Activated naive CD8-positive, alpha-beta T cell treated with anti-CD3 and anti-CD28 coated beads, Interleukin-2, amount 10 ng/mL, durations not matched to agents 7 days and 5 days (primary cell): ENCODE data around the gene SUN5. TPM values are rescaled to one million over a fixed set of nuclear protein-coding genes. Genes with fewer than 3 reads are reported as not detected.
"Not testable (repeated sequence)": the region's sequence is repeated elsewhere in the genome, so short reads cannot be mapped to it uniquely, and the experiment has no call there.

Source experiments
- ATAC-seq: fragments of 150-1000 bp; cut with Tn5 transposase; one replicate; pipeline ENCODE4 v1.10.0; 2021; ENCODE audit warnings: low read depth, moderate library complexity
- POLR2A ChIA-PET: fragments of 350-600 bp; sonication (Branson Sonifier 250); formaldehyde crosslinking; loops from one replicate; lab custom pipeline; 2021; ENCODE audit warnings: antibody characterized with exemption; lab: Charles Lee
- DNase-seq: peaks from one replicate; pipeline ENCODE4 v3.0.0; 2021
- H3K27ac Mint-ChIP-seq: one replicate; pipeline ENCODE4 v1.8.0; 2022; ENCODE audit warnings: mild to moderate bottlenecking, mixed read lengths
- H3K27me3 Mint-ChIP-seq: one replicate; pipeline ENCODE4 v1.8.0; 2022; ENCODE audit warnings: mild to moderate bottlenecking, moderate library complexity, mixed read lengths
- H3K36me3 Mint-ChIP-seq: one replicate; pipeline ENCODE4 v1.8.0; 2021; ENCODE audit warnings: mild to moderate bottlenecking, mixed read lengths
- H3K4me1 Mint-ChIP-seq: one replicate; pipeline ENCODE4 v1.8.0; 2021; ENCODE audit warnings: mixed read lengths
- H3K4me3 Mint-ChIP-seq: one replicate; pipeline ENCODE4 v1.8.0; 2022; ENCODE audit warnings: mild to moderate bottlenecking, moderate library complexity, mixed read lengths
- H3K9me3 Mint-ChIP-seq: one replicate; pipeline ENCODE4 v1.8.0; 2021; ENCODE audit warnings: mixed read lengths
- total RNA-seq, 2 experiments: library from RNA; stranded (reverse); gene quantifications; one replicate each; pipeline ENCODE4 v1.2.3, GENCODE V29; 2021

Gene SUN5
- not detected for total RNA-seq

GRCh38 chr20:33004141-33004751 is at the start of gene SUN5:
SUN5 (minus strand) TSS chr20:33004433; CDS start chr20:33004340, 93 bp downstream.
- POLR2A ChIA-PET: interaction anchor here (1.4 to 1.7 kb wide), 2 partner anchors 33 to 37 kb away, joined by 5 read pairs; no protein-coding TSS in a partner anchor
- peak within 1 kb of the TSS; percentile 54 for H3K27ac Mint-ChIP-seq
- peaks cover 8% of the 10 kb centered on the region for H3K4me1 Mint-ChIP-seq

DNA sequence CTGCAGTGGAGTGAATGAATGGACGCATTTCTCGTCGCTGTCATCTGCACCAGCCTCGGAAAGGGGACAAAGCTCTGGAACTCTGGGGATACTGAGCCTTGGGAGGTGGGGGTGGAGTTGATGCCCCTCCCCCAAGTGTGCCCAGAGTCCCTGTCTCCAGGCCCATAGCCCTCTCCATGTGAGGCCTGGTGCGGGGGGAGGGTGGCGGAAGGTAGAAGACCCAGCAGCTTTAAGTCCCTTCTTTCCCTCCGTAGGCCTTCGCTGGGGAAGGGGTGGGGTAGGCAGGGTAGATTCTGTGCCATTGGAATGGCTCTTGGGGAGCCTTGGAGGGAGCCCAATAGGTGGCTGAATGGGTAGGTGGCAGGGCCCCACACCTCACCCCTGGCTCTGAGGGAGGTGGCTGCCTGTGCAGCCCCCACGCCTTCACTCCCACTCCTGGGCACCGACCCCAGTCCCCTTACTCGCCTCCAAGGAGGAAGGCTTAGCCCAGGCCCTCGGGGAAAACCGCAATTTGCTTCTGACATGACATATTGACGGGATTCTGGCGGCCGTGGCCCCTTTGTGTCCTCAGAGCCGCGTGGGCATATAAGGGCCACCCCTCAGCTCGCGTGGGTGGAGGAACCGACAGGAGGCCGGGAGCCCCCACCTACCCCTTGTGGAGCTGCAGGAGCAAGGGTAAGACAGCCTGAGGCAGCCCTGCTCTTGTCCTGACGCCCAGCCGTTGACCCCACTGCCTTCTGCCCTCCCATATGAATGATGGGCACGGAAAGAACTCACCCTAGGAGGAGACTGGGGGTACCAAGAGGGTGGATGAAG is 49.3 kb upstream of the SUN5 start, which contains the start of gene BPIFB3:
Gene BPIFB3 (plus strand): TSS at position 613 of the 816 bp plus-strand sequence. CDS start 1,533 bp downstream, outside the sequence.
- H3K27ac Mint-ChIP-seq: no peak within 1 kb of the TSS
- POLR2A ChIA-PET: no interaction called here
- no peaks in the 10 kb centered on the region for H3K9me3 Mint-ChIP-seq
- no peaks in the 10 kb centered on the region for H3K36me3 Mint-ChIP-seq
- H3K4me3 Mint-ChIP-seq: no peak within 1 kb of the TSS
- DNase-seq (no peak), ATAC-seq (no peak)
- no peaks in the 10 kb centered on the region for H3K4me1 Mint-ChIP-seq
- no peaks in the 10 kb centered on the region for H3K27me3 Mint-ChIP-seq

More at GRCh38 chr20:33004141-33004751, at the start of gene SUN5:
- ATAC-seq (no peak), DNase-seq (no peak)
- Mint-ChIP-seq H3K4me3 (no peak within 1 kb of the TSS), H3K9me3 (peaks cover 3% of the 10 kb centered on the region), H3K27me3 (no peaks in the 10 kb centered on the region), H3K36me3 (peaks cover 4% of the 10 kb centered on the region)

- H3K4me1 Mint-ChIP-seq: no peaks in the 10 kb centered on the region
- DNase-seq (no peak), ATAC-seq (no peak)
- peaks cover 2% of the 10 kb centered on the region for H3K9me3 Mint-ChIP-seq
- no peak overlapping the region for H3K4me3 Mint-ChIP-seq
- H3K27ac Mint-ChIP-seq: no peak overlapping the region
- no peaks in the 10 kb centered on the region for H3K27me3 Mint-ChIP-seq
- no peaks in the 10 kb centered on the region for H3K36me3 Mint-ChIP-seq
- POLR2A ChIA-PET: no interaction called here
Measured at GRCh38 chr20:33051333-33051732, 47.1 kb upstream of the SUN5 start.

DNA sequence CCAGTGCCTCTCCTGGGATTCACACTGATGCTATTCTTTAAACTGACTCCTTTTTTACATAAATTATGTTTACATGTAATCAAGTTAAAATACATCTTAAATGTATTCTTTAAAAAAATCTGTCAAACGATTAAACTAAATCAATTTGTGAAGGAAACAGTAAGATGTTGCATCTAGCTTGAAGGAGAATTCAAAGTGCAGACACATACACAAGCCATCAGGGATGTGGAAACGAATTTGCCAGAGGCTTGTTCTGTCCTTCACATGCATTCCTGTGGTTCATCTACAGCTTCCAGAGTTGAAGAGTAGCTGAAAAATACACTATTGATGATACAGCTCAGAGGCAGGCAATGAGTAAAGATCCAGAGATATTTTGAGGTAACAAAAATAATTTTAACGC is 42.2 kb upstream of the SUN5 start:
- DNase-seq: no peak
- ATAC-seq: no peak
- POLR2A ChIA-PET: no interaction called here
- no peaks in the 10 kb centered on the region for H3K4me1 Mint-ChIP-seq
- no peak overlapping the region for H3K27ac Mint-ChIP-seq
- no peaks in the 10 kb centered on the region for H3K27me3 Mint-ChIP-seq
- peaks cover 4% of the 10 kb centered on the region for H3K9me3 Mint-ChIP-seq
- H3K36me3 Mint-ChIP-seq: no peaks in the 10 kb centered on the region
- no peak overlapping the region for H3K4me3 Mint-ChIP-seq

DNA sequence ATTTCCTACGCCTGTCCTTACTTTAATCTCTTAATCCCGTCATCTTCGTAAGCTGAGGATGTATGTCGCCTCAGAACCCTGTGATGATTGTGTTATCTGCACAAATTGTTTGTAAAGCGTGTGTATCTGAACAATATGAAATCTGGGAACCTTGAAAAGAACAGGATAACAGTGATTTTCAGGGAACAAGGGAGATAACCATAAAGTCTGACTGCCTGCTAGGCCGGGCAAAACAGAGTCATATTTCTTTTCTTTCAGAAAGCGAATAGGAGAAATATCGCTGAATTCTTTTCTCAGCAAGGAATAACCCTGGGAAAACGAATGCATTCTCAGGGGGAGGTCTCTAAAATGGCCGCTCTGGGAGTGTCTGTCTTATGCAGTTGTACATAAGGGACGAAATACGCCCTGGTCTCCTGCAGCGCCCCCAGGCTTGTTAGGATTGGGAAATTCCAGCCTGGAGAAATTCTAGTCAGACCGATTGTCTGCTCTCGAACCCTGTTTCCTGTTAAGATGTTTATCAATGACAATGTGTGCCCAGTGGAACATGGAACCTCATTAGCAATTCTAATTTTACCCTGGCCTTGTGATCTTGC is 41.0 kb upstream of the SUN5 start:
- H3K4me3 Mint-ChIP-seq, POLR2A ChIA-PET, H3K27me3 Mint-ChIP-seq, H3K27ac Mint-ChIP-seq, DNase-seq, H3K9me3 Mint-ChIP-seq, H3K4me1 Mint-ChIP-seq, ATAC-seq, H3K36me3 Mint-ChIP-seq: not testable (repeated sequence)

DNA sequence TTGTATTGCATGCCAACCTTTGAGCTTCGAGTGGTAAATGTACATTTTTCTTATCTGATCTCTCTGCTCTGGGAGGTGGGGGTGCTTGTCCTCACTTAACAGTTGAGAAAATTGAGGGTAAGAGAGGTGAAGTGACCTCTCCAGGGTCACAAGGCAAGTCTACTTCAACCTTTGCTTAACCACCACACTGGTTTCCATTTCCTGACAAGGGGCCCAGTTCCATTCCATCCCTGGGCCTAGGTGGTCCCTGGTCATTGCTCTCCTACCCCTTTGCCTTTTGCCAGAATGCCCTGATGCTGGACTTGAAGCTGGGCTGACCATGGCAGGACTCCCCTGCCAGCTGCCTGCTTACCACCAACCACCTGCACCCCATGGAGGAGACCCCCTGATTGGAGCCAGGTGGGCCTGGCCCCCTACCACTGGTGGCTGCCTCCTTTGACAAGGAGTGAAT is 39.5 kb upstream of the SUN5 start:
- peaks cover 4% of the 10 kb centered on the region for H3K9me3 Mint-ChIP-seq
- H3K27me3 Mint-ChIP-seq: peaks cover 2% of the 10 kb centered on the region
- POLR2A ChIA-PET: no interaction called here
- no peak overlapping the region for H3K27ac Mint-ChIP-seq
- no peaks in the 10 kb centered on the region for H3K36me3 Mint-ChIP-seq
- no peaks in the 10 kb centered on the region for H3K4me1 Mint-ChIP-seq
- ATAC-seq: no peak
- no peak overlapping the region for H3K4me3 Mint-ChIP-seq
- no peak for DNase-seq

GRCh38 chr20:33042983-33043730 is 38.9 kb upstream of the SUN5 start:
- Mint-ChIP-seq H3K4me1 (no peaks in the 10 kb centered on the region), H3K36me3 (no peaks in the 10 kb centered on the region)
- ATAC-seq: no peak

GRCh38 chr20:33042430-33042829 is 38.2 kb upstream of the SUN5 start:
- H3K4me1 Mint-ChIP-seq: no peaks in the 10 kb centered on the region
- ATAC-seq (no peak), DNase-seq (no peak)
- no peak overlapping the region for H3K27ac Mint-ChIP-seq
- H3K27me3 Mint-ChIP-seq: peaks cover 2% of the 10 kb centered on the region
- no peaks in the 10 kb centered on the region for H3K36me3 Mint-ChIP-seq
- no peak overlapping the region for H3K4me3 Mint-ChIP-seq
- POLR2A ChIA-PET: no interaction called here
- peaks cover 4% of the 10 kb centered on the region for H3K9me3 Mint-ChIP-seq

More at GRCh38 chr20:33042983-33043730, 38.9 kb upstream of the SUN5 start:
- H3K27me3 Mint-ChIP-seq: peaks cover 2% of the 10 kb centered on the region
- POLR2A ChIA-PET: no interaction called here
- H3K4me3 Mint-ChIP-seq: no peak overlapping the region
- H3K9me3 Mint-ChIP-seq: peaks cover 4% of the 10 kb centered on the region
- no peak for DNase-seq
- H3K27ac Mint-ChIP-seq: no peak overlapping the region

- no peaks in the 10 kb centered on the region for H3K36me3 Mint-ChIP-seq
- DNase-seq (no peak), ATAC-seq (no peak)
- H3K27ac Mint-ChIP-seq: no peak overlapping the region
- POLR2A ChIA-PET: no interaction called here
- peaks cover 2% of the 10 kb centered on the region for H3K27me3 Mint-ChIP-seq
- H3K9me3 Mint-ChIP-seq: no peaks in the 10 kb centered on the region
- H3K4me3 Mint-ChIP-seq: no peak overlapping the region
- no peaks in the 10 kb centered on the region for H3K4me1 Mint-ChIP-seq
Measured at GRCh38 chr20:33038243-33038642, 34.0 kb upstream of the SUN5 start.

DNA sequence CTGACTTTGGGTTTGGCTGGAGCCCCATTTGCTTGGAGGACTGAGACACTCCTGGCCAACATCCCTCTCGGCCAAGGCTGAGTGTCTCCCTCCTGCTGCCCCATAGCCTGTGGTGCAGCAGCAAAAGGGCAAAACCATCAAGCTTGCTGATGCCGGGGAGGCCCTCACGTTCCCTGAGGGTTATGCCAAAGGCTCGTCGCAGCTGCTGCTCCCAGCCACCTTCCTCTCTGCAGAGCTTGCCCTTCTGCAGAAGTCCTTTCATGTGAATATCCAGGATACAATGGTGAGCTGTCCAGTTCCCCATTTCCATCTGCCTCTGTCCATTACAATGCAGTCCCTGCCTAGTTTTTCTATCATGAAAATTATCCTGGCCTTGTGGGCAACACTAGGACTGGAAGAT is 33.2 kb upstream of the SUN5 start:
- Mint-ChIP-seq H3K4me3 (no peak overlapping the region), H3K9me3 (no peaks in the 10 kb centered on the region), H3K27me3 (peaks cover 2% of the 10 kb centered on the region), H3K4me1 (no peaks in the 10 kb centered on the region), H3K27ac (no peak overlapping the region), H3K36me3 (no peaks in the 10 kb centered on the region)
- POLR2A ChIA-PET: no interaction called here
- ATAC-seq (no peak), DNase-seq (no peak)

- H3K27me3 Mint-ChIP-seq: no peaks in the 10 kb centered on the region
- H3K27ac Mint-ChIP-seq: no peak overlapping the region
- no peak for DNase-seq
- no peaks in the 10 kb centered on the region for H3K4me1 Mint-ChIP-seq
- ATAC-seq: no peak
- H3K4me3 Mint-ChIP-seq: no peak overlapping the region
- POLR2A ChIA-PET: no interaction called here
- no peaks in the 10 kb centered on the region for H3K9me3 Mint-ChIP-seq
- H3K36me3 Mint-ChIP-seq: no peaks in the 10 kb centered on the region
Measured at GRCh38 chr20:33034901-33035492, 30.8 kb upstream of the SUN5 start.

GRCh38 chr20:33034115-33034514 is 29.9 kb upstream of the SUN5 start:
- ATAC-seq: no peak
- no peaks in the 10 kb centered on the region for H3K4me1 Mint-ChIP-seq
- no peak for DNase-seq
- POLR2A ChIA-PET: no interaction called here
- no peak overlapping the region for H3K27ac Mint-ChIP-seq
- no peak overlapping the region for H3K4me3 Mint-ChIP-seq
- no peaks in the 10 kb centered on the region for H3K36me3 Mint-ChIP-seq
- no peaks in the 10 kb centered on the region for H3K9me3 Mint-ChIP-seq
- no peaks in the 10 kb centered on the region for H3K27me3 Mint-ChIP-seq

DNA sequence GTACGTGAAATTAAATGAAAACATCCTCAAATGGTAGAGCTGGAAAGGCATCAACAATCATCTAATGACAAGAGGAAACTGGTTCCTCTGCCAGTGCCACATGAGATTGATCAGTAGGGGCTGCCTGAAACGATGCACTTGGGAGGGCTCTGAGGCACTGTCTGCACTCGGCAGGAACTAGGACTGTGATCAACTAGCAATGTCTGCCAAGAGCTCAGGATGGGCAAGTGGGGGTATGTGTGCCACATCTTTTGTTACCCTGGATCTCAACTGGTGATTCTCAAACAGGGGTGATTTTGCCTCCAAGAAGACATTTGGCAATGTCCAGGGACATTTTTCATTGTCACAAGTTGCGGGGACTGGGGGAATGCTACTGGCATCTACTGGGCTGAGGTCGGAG is 29.1 kb upstream of the SUN5 start:
- Mint-ChIP-seq H3K27ac (no peak overlapping the region), H3K9me3 (no peaks in the 10 kb centered on the region), H3K27me3 (no peaks in the 10 kb centered on the region), H3K4me1 (no peaks in the 10 kb centered on the region), H3K36me3 (no peaks in the 10 kb centered on the region), H3K4me3 (no peak overlapping the region)
- ATAC-seq (no peak), DNase-seq (no peak)
- POLR2A ChIA-PET: no interaction called here
